ENCODE data around the gene ELAC1.

GRCh38 chr18:50918153-50918552 lies 49.7 kb upstream of the ELAC1 start:
- TF ChIP-seq POLR2AphosphoS5 (IDR thresholded peaks at IDR 0.05; ENCODE audit: low read depth, low read length) (no peak), POLR2A (IDR thresholded peaks at IDR 0.05; ENCODE audit: low read depth, low read length) (no peak), TAF1 (IDR thresholded peaks at IDR 0.05; ENCODE audit: borderline replicate concordance, low read depth, low read length) (no peak)

Measured in GM12892 (cell line).